NK-92 treated with Interleukin-12 subunit alpha and Interleukin-12 subunit beta, amount 100 ng/mL, for 24 hours (cell line): ENCODE data around the gene EID1.
"Not testable (repeated sequence)": the region's sequence is repeated elsewhere in the genome, so short reads cannot be mapped to it uniquely, and the experiment has no call there.

ENCODE experiments used
- DNase-seq: peaks from one replicate; lab custom pipeline; 2025; lab: John Stamatoyannopoulos, UW

Gene EID1

GRCh38 chr15:48910554-48910953 is 32.6 kb downstream of the EID1 start:
- not testable (repeated sequence) for DNase-seq

DNA sequence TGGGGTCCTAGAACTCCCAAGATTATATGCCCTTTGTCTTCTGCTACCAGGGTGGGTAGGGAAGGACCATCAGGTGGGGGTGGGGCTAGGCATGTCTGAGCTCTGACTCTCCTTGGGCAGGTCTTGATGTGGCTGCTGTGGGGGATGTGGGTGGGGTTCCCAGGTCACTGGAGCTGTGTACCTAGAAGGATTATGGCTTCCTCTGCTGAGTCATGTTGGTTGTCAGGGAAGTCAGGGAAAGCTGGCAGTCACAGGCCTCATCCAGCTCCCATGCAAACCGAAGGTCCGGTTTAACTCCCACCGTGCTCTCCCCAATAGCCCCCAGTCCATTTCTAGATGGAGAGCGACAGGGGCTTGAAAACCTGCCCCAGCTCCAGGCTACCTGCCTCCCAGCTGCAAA is 35.2 kb downstream of the EID1 start:
- no peak for DNase-seq

DNA sequence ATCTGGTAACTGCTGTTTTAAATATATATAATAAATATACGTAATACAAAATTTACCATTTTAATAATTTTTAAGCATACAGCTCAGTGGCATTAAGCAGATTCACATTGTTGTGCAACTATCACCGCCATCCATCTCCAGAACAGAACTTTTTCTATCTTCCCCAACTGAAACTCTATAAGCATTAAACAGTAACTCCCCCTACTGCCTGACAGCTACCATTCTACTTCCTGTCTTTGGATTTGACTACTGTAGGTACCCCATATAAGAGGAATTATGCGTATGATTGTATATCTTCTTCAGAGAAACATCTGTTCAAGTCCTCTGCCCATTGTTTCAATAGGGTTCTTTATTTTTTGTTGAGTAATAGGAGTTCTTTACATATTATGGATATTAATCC is 36.8 kb downstream of the EID1 start:
- no peak for DNase-seq

DNA sequence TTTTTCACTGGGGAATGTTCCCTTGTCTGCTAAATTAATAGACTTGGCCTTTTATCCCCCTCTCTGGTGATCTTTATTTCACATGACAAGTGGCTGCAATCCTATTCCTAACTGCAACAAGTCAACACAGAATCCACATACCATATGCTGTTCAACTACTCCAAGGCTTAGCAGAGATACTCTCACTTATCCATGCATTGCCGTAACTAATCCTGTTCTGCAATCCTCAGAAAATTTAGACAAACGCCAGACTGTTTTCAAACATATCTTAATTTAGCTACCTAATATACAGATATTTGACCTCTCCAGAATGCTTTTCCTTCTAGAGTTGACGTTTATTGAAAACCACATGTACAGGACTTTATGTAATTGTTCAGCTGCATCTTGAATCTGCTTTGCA is 37.9 kb downstream of the EID1 start:
- no peak for DNase-seq

DNA sequence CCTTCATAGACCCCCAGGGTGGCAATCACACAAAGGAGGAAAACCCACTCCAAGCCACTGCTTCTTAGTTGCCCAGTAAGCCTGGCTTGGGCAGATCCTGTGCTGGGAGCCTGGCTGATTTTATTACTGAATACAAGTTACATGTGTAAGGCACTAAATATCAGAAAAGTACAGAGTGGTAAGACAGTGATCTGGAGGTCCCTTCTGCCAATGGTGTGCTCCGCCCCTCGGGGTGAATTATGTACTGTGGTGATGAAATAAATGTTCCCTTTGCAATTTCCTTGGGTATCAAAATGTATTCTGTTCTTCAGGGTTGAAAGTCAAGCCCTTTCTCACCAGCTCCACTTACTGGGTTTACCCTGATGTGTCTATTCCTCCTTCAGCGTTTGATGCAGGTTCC is 38.8 kb downstream of the EID1 start:
- no peak for DNase-seq

DNA sequence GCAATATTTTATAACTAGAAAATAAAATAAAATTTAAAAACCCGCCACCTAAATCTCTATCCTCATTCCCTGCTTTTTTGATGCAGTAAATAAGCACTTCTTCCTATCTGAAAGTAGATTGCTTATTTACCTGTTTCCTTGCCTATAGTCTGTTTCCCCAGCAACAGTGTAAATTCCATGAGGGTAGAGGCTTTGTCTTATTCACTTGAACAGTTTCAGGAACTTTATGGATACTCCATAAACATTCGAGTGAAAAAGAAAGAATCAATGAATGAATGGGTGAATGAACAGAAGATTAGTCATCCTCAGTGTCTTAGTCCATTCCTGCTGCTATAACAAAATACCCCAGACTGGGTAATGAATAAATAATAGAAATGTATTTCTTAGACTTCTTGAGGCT is 44.1 kb downstream of the EID1 start:
- no peak for DNase-seq

- DNase-seq, result no peak
Measured at GRCh38 chr15:48924528-48925393, 46.8 kb downstream of the EID1 start.

- DNase-seq, result no peak
Measured at GRCh38 chr15:48925714-48926223, 47.8 kb downstream of the EID1 start.

GRCh38 chr15:48928877-48929538 is 51.1 kb downstream of the EID1 start:
- DNase-seq, result peak; percentile 44

- DNase-seq, result no peak
Measured at GRCh38 chr15:48929661-48930060, 51.7 kb downstream of the EID1 start.
